HG03060 (cell line): ENCODE measurements around the gene SLC10A3.

Source experiments
- ATAC-seq: cut with Tn5 transposase; IDR thresholded peaks from one replicate; pipeline ENCODE4 v1.9.1; 2021; ENCODE audit warnings: low read depth, moderate number of reproducible peaks; ENCODE audit not compliant: unreplicated experiment

The SLC10A3 gene

DNA sequence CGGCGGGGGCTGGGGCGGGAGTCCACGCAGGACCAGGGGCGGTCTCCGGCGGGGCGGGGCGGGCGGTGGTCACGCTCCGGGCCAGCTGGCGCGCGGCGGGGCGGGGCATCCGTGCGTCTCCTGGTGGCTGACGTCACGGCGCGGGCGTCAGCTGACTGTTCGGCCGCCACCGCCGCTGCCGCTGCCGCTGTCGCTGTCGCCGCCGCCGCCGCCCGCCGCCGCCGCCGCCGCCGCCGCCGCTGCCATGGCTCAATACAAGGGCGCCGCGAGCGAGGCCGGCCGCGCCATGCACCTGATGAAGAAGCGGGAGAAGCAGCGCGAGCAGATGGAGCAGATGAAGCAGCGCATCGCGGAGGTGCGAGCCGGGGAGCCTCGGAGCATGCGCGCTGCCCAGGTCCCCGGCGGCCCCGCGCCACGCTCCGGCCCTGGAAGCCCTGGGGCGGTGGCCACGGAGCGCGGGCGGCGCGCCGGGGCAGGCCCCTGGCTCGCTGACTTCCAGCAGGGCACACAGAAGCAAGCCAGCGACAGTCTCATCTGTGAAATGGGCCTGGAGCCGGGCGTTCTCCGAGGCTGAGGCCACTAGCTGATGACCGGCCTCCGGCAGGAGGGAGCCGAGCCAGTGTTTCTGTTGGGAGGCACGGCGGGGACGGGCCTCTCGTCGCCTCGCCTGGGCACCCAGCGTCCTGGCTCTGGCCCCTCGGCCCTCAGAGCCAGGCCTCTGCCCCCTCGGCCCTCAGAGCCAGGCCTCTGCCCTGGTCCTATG is 46.3 kb downstream of the SLC10A3 start, which contains the start of gene FAM50A:
FAM50A (plus strand) TSS at position 150 of the 763 bp plus-strand sequence; CDS start at position 245, 95 bp downstream.
- ATAC-seq = no peak

DNA sequence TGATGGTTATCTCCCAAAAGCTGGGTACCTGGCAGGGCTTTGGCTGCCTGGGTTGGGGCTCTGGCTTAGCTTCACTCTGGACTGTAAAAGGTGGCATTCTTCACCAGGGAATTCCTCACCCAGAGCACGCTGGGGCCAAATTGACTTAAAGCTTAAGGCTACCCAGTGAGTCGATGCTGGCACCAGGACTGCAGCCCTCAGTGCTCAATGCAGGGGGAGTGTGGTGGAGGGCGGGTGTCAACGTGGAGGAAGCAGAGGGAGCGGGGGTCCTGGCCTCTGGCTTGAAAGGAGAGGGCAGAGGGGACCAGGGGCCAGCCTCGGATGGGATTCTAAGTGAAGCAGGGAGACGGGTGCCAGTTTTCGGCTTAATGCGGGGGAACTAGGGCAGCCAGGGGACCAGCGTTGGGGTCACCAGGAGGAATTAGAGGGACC is 46.9 kb downstream of the SLC10A3 start:
- ATAC-seq = no peak

DNA sequence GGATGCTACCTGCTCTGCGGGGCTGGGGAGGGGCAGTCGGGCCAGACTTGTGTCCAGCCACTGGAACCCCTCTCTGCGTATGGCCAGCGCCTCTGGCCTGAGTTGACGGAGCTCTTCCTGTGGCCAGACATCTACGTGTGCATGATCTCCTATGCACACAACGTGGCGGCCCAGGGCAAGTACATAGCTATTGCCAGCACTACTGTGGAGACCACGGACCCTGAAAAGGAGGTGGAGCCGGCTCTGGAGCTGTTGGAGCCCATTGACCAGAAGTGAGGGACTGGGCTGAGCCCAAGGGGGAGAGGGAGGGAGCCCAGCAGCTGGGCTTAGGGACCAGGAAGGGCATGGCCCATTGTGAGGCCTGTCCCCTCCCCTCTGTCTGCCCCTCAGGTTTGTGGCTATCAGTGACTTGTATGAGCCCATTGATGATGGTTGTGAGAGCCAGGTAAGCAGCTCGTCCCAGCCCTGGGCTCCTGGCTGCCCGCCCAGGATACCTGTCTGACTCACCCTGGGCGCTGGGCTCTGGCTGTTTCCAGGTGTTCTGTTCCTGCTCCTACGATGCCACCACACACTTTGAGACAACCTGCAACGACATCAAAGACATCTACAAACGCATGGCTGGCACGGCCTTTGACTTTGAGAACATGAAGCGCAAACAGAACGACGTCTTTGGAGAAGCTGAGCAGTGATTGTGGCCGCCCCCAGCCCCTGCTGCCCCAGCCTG is 48.3 kb downstream of the SLC10A3 start:
- ATAC-seq = no peak

DNA sequence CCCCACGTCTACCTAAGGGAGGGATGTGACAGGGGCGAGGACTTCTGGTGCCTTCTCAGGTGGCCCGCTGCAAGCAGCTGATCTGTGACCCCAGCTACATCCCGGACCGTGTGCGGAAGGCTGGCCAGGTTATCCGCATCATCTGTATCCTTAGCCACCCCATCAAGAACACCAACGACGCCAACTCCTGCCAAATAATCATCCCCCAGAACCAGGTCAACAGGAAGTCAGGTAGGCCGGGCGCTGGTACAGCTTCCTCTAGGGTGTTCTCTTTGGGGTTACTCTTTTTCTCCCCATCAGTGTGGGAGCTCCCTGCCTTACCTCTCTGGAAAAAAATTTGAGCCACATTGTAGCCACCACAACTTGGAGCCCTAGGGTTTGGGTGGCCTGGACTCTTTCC is 48.9 kb downstream of the SLC10A3 start:
- ATAC-seq = no peak

DNA sequence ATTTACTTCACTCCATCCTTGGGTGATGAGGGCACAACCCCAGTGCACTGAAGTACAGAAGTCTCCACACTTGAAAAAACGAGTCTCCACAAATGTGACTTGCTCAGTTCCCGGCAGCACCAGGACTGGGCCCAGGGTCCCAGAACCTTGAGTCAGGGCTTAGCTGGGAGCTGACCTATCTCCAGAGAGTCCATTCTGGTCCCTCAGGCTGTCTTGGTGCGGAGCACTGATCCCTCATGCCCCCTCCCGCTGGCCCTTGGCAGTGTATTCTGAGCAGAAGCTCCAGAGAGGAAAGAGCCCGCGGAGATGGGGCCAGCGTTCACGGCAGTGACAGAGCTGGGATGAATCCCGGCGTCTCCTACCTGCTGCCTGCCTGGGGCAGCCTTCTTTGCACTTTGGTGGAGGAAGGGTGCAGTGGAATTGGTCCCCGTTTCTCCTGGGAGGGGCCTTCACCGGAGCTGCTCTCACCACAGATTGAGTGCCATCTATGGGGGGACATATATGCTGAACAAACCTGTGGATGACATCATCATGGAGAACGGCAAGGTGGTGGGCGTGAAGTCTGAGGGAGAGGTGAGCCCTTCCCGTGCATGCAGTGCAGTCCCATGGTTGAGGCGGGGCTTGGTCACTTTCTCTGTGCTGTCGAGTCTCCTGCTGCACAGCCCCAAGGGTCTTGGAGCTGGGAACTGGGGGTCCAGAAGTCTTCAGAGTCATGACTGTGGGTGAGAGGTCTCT is 49.6 kb downstream of the SLC10A3 start:
- ATAC-seq = no peak

DNA sequence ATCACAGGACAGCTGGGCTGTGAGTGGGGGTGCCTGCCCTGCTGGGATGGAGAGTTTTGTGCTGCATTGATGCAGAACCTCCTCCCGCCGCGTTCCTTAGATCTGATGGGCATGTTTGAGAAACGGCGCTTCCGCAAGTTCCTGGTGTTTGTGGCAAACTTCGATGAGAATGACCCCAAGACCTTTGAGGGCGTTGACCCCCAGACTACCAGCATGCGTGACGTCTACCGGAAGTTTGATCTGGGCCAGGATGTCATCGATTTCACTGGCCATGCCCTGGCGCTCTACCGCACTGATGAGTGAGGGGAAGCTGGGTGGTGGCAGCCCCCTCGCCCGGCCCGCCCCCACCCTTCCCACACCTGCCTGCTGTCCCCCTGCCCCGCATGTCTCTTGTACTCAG is 50.6 kb downstream of the SLC10A3 start:
- ATAC-seq = no peak

DNA sequence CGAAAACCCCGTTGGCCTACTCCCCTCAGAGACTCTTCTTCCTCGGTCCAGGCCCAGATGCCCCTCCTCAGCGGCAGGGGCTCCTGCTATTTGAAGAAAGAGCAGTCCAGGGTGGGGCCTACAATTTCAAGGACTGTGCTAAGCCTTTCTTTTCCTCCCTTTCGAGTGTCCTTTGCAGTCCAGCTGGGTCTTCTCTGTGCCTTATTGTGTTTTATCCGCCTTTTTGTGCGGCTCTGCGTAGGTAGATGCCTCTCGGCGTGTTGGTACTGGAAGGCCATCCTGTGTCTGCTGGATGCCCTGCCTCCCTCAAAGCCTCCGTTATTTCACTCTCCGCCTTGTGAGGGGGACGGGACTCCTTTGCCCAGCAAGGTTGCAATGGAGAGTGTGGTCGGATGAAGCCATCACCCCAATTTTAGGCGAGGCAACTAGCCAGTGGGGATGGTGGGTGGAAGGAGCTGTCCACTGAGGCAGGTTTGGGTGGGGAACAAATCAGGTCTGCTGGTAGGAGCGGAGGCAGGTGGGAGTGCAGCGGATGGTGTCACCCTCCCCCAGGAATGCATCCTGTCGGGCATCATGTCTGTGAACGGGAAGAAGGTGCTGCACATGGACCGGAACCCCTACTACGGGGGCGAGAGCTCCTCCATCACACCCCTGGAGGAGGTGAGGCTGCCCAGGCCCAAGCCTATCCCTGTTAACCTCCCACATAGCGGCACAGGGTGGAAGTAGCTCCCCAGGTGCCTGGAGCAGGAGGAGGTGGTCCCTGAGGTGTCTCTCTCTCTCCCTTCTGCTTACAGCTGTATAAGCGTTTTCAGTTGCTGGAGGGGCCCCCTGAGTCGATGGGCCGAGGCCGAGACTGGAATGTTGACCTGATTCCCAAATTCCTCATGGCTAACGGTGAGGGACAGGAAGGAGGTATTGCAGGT is 52.2 kb downstream of the SLC10A3 start:
- no peak for ATAC-seq
